ENCODE results near the gene OTOP2.

GRCh38 chr17:74981318-74981978, 57.4 kb downstream of the OTOP2 start:
- no peak for TF ChIP-seq CTCF (IDR thresholded peaks at IDR 0.05)
- no peak for TF ChIP-seq POLR2A (IDR thresholded peaks at IDR 0.05)
- no peak for TF ChIP-seq POLR2AphosphoS5 (IDR thresholded peaks at IDR 0.05)
- TF ChIP-seq EP300 (IDR thresholded peaks at IDR 0.05; ENCODE audit: low read depth) = no peak

Data from transverse colon (tissue), 4 donors.